NAMALWA (cell line): ENCODE data around the gene MCM10.
"Not testable (repeated sequence)": the region's sequence is repeated elsewhere in the genome, so short reads cannot be mapped to it uniquely, and the experiment has no call there.

Source experiments
- DNase-seq: peaks from one replicate; pipeline ENCODE4 v3.0.0-alpha.2; 2015; ENCODE audit warnings: low spot score

The MCM10 gene

DNA sequence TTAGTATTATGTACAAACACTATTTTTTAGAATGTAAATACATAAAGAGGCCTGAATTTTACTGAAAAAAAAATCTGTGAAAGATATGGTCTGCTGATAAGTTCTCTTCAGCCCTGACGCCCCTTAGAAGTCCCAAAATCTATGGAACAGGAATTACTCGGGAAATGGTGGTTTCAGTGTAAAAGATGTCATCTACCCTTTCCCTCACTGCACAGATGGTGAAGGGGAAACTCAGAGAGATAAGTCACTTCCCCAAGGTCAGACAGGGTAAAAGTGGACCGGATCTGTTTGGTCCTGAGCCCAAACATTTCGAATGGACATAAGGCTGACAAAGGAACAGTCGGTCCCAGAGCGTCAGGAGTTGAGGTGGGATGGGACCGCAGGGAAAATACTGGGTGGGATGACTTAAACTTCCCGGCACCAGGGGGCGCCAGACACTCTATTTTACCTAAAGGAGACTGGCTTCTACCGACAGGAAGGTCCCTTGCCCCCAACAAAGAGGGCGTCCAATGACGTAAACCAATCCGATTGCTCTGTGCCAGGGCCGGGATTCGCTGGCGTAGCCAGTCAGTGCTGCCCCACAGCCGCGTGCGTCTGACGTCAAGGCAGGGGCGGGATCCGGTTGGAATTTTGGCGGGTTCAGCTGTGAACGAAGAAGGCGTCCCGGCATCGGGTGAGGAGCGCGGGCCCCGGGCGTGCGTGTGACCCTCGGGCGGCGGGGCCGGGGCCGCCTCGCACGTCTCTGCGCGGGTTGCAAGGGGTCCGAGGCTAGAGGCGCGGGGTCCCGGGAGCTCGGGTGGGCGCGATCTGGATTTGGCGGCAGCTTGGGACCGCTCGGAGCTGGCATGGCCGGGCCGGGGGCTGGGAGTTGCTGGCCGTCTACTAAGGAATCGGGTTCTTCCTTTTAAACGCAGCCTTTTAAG, at the start of gene MCM10:
Gene MCM10, plus strand, starts transcription at position 625 of the 923 bp plus-strand sequence. CDS start 2,645 bp downstream, outside the sequence.
- peak; percentile 99 for DNase-seq

- DNase-seq, result no peak
Observed at GRCh38 chr10:13113544-13113943, 47.8 kb upstream of the MCM10 start.

DNA sequence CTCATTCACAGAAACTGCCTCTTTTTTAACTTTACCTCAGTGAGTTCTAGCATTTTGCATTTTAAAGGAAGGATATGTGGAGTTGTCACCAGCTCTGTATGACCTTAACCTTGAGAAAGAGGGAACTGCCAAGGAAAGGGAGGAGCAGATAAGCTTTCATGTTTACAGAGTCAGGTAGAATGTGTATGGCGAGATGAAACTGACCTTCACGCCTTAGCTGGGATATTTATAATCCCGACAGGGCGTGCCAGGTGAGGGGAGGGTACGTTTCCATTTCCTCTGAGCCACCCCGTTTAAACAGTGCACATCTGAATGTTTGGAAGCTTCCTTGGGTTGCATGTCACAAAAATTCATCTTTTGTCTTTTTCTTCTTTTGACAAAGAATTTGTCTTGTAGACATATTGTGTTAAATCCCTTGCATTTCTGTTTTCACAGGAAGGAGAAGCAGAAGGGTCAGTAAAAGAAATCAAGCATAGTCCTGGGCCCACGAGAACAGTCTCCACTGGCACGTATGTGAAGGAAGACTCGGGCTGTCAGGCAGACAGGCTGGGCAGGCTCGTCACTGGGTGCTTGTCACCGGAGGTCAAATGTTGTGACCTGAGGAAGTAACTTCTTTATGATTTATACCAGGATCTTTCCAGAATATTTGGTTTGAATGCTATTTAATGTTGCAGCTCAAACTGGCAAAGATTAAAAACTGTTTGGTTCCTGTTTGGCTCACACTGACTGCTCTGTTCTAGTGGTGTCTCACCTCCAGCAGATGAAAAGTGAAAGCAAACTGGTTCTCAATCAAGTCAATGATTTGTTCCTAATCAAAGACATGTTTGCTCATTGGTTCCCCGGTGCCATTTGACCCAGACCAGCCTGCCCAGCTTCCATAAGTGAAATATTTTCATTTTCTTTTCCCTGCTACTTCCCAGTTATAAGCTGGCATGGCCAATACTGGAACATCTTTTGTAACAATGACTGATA, 45.2 kb upstream of the MCM10 start:
- DNase-seq, result no peak

DNA sequence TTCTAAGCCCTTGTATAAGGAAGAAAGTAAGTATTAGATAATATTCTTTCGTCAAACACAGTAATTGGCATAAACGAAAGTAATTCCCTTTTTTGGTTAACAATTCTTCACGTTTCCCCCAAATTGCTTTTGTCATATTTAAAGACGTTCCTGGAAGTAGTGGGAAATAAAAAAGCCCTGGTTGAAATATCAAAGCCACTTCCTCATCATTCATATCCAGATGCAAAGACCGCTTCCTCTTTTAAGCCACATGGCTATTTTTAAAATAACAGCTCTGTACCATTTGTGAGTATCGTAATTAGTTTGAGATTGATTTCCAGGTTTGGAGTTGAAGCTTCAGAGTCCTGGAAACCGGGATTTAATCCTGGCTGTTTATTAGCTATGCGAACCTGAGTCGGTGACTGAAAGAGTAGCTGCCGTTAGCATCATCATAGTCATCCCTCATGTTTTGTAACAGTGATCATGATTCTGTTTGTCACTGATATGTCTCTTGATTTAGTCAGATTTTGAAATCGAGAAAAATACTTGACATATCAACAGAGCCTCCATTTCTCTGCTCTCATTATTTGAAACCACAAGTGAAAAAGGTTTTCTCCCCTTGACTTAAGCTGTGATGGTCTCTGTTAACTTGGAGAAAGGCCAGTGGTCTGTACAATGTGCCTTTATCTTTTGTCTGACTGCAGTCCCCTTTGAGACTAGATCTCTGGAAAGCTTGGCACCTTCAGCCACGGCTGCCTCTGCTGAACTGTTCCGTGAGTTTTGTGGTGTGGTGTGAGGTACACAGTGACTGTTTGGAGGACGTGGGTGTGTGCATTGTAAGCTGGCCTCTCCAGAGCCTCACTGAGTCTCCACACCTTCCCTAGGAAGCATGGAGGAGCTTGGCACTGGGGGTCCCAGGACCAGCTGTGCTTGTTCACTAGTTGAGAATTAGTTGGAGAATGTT, 43.2 kb upstream of the MCM10 start:
- peak; percentile 35 for DNase-seq

DNA sequence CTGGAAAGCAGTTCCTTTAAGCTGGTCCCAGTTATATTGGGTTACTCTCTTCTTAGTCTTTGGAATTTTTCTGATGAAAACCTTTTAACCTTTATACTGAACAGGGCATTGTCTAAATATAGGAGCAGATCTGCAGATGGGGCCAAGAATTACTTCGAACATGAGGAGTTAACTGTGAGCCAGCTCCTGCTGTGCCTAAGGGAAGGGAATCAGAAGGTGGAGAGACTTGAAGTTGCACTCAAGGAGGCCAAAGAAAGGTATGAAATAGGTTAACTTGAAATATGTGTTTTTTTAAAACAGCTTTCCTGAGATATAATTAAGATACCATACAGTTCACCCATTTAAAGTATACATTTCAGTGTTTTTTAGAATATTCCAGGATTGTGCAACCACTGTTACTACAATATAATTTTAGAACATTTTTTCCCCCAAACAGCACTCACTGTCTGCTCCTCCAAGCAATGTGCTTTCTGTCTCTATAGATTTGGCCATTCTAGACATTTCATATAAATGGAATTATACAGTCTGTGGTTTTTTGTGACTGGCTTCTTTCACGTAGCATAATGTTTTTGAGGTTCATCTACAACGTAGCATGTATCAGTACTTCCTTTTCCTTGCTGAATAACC, 42.5 kb upstream of the MCM10 start:
- no peak for DNase-seq

DNA sequence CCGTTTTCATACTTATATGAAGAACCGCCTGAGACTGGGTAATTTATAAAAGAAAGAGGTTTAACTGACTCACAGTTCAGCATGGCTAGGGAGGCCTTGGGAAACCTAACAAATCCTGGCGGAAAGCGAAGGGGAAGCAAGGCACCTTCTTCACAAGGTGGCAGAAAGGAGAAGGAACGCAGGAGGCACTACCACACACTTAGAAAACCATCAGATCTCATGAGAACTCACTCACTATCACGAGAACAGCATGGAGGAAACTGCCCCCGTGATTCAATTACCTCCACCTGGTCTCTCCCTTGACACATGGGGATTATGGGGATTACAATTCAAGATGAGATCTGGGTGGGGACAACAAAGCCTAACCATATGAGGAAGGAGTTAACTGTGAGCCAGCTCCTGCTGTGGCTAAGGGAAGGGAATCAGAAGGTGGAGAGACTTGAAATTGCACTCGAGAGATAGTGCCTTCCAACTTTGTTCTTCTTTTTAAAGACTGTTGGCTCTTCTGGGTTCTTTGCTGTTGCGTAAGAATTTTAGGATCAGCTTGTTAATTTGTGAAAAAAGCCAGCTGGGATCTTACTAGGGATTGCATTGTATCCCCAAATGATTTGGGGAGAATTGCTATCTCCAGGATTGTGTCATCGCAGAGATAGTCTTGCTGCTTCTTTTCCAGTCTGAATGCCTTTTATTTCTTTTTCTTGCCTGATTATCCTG, 40.4 kb upstream of the MCM10 start:
- DNase-seq, result no peak

DNA sequence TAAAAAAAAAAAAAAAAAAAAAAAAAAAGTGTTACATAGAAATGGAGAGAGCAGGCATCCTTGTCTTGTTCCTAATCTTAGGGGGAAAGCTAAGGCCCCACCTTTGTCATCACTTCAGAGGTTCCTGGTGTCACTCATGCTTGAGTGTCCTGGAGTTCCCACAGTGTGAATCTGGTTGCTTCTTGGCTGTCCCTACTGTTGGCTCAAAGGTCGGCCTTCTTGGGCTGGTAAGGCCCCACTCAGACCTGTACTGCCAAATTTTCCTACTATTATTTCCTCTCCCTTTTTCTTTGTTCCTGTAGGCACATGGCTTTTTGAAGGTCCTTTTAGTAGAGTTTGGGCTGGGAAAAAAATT, 39.9 kb upstream of the MCM10 start:
- no peak for DNase-seq

DNA sequence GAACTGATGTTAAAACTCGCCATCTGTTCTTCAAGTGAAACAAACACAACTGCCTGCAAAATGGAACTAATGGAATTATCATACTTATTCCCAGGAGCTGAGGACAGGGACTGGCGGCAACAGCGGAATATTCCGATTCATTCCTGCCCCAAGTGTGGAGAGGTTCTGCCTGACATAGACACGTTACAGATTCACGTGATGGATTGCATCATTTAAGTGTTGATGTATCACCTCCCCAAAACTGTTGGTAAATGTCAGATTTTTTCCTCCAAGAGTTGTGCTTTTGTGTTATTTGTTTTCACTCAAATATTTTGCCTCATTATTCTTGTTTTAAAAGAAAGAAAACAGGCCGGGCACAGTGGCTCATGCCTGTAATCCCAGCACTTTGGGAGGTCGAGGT, 24.7 kb upstream of the MCM10 start:
- no peak for DNase-seq

- no peak for DNase-seq
Observed at GRCh38 chr10:13139150-13139549, 22.2 kb upstream of the MCM10 start.

DNA sequence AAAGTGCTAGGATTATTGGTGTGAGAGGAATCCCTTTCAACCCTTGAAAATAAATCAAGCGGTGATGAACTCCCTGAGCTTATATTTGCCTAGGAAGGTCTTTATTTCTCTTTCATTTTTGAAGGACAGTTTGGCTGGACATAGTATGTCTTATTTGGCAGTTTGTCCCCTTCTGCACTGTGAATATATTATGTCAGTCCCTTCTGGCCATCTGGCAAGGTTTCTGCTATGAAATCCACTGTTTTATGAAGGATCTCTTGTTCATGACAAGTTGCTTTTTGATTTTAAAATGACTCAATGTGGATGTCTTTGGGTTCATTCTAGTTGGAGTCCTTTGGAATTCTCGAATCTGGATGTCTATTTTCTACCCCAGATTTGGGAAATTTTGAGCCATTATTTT, 21.7 kb upstream of the MCM10 start:
- no peak for DNase-seq

GRCh38 chr10:13140627-13141190, 20.6 kb upstream of the MCM10 start:
- no peak for DNase-seq

DNA sequence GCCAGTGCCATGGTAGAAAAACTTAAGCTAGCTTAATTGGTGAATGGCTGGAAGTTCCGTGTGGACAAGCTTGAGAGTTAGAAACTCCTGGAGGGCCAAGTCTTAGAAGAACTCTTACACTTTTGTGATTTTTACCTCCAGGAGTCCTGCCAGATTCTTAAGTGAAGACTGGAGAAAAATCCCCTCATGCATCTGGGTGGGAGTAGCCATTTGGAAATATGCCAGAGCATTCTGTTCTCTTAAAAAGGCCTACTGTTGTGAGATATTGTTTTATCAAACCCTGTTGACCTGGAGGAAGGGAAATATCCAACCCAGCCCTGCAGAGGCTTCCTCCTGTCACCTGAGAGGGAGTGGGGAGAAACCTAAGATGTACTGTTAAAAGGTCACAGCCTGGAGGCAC, 17.6 kb upstream of the MCM10 start:
- no peak for DNase-seq

- no peak for DNase-seq
Observed at GRCh38 chr10:13144814-13145213, 16.5 kb upstream of the MCM10 start.

DNA sequence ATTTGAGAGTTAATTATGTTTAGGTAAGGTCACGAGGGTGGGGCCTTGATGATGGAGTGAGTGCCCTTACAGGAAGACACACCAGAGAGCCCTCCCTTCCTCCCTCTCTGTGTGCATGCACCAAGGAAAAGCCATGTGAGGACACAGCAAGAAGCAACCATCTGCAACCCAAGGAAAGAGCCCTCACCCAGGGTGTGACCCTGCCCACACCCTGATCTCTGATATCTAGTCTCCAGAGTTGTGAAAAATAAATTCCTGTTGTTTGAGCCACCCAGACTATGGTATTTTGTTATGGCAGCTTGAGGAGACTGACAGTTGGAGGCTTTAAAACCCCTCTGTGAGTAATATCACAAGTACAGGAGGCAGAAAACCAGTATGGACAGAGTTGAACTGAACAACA, 15.0 kb upstream of the MCM10 start:
- no peak for DNase-seq

- no peak for DNase-seq
Observed at GRCh38 chr10:13147161-13147560, 14.2 kb upstream of the MCM10 start.

DNA sequence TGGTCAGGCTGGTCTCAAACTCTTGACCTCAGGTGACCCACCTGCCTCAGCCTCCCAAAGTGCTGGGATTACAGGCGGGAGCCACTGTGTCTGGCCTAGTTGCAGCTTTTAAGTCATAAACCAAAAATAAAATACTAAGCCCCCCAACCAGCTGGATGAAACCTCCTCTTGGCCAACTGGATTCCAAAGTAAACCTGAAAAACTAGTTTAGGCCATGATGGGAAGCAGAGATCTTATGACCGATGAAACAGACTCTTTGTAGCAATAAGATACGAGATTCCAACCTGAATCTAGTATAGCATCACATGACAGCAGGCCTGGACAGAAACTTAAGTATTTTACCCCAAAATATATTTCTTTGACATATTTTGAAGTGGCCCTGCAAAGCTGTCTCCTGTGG, 9.1 kb upstream of the MCM10 start:
- no peak for DNase-seq

DNA sequence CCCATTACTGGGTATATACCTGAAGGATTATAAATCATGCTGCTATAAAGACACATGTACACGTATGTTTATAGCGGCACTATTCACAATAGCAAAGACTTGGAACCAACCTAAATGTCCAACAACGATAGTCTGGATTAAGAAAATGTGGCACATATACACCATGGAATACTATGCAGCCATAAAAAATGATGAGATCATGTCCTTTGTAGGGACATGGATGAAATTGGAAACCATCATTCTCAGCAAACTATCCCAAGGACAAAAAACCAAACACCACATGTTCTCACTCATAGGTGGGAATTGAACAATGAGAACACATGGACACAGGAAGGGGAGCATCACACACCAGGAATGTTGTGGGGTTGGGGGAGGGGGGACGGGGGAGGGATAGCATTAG, 5.5 kb upstream of the MCM10 start:
- not testable (repeated sequence) for DNase-seq

GRCh38 chr10:13158401-13158800, 3.0 kb upstream of the MCM10 start:
- peak; percentile 43 for DNase-seq

GRCh38 chr10:13161857-13162271, 506 bp downstream of the MCM10 start:
- DNase-seq, result peak; percentile 44

- no peak for DNase-seq
Observed at GRCh38 chr10:13163859-13164258, 2.5 kb downstream of the MCM10 start.
